Umbilical cord (tissue), 2 donors: ENCODE measurements around the gene KLHDC4. TPM values are rescaled to one million over a fixed set of nuclear protein-coding genes. Genes with fewer than 3 reads are reported as not detected.
"Not testable (repeated sequence)": the region's sequence is repeated elsewhere in the genome, so short reads cannot be mapped to it uniquely, and the experiment has no call there.

ENCODE experiments used
- DNase-seq: peaks from one replicate; pipeline ENCODE4 v3.0.0-alpha.2; 2015; ENCODE audit warnings: low spot score
- total RNA-seq: library from RNA; depleted of rRNA; stranded (reverse); fragments of >200 nt; gene quantifications from one replicate; pipeline ENCODE4 v1.2.3, GENCODE V29; 2014; ENCODE audit warnings: low replicate concordance; ENCODE audit not compliant: insufficient read depth

The KLHDC4 gene
- 35.9 TPM for total RNA-seq

DNA sequence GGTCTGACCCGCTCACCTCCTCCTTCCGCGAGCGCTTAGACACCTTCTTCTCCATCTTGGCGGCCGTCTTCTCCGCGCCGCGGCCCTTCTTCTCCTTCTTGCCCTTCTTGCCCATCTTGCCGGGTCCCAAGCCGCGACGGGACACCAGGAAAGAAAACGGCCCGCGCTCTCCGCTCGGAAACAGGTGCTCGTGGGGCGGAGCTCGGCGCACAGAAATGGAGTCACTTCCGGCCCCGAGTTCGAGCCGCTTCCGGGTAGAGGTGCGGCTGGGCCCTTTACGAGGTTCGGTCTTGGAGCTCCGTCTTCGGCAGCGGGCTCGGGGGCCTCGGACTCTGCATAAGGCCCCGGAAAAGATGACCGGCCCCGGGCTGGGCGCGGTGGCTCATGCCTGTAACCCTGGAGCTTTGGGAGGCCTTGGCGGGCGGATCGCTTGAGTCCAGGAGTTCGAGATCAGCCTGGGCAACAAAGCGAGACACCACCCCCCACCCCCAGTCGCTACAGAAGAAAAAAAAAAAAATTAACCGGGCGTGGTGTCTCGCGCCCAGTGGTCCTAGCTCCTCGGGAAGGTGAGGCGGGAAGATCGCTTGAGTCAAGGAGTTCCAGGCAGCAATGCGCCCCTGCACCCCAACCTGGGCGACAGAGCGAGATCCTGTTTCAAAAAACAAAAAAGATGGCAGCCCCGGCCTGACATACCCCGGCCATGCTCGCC lies at the start of gene KLHDC4:
Gene KLHDC4, minus strand, starts transcription at position 211 of the 709 bp plus-strand sequence. Its CDS starts 96 bp downstream, at position 115.
- DNase-seq: peak; percentile 90

DNA sequence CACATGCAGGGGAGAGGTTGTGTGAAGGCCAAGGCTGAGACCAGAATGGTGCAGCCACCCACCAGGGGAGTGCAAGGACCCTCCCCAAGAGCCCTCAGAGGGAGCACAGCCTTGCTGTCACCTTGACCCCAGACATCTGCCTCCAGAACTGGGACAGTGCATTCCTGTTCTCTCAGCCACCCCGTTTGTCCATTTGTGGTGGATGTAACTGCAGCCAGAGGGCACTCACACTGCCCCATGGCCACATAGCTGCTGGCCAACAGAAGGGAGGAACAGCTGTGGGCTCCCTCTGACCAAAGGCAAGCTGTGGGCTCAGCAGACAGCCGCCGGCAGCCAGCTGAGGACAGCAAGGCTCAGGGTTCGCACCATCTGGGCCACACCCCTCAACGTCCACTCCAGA lies 49.8 kb upstream of the KLHDC4 start:
- no peak for DNase-seq

DNA sequence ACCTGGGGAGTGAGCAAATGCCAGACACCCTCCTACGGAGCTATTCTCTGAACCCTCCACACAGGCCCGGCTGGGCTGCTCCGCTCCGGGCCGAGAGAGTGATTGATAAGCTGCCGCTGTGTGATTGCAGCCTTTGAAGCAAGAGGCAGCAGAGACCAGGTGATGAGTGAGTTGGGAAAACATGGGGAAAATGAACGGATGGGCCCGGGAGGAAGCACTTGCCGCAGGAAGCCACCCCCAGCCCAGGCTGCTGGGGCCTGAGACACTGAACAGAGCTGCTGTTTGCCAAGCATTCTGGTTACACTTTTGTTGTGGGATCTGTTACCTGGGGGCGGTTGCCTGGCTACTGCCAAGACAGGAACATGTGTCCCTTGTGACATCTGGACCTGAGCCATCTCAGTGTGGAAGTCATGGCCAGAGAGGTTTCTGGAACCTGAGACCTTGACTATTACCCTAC lies 46.4 kb upstream of the KLHDC4 start:
- no peak for DNase-seq

DNA sequence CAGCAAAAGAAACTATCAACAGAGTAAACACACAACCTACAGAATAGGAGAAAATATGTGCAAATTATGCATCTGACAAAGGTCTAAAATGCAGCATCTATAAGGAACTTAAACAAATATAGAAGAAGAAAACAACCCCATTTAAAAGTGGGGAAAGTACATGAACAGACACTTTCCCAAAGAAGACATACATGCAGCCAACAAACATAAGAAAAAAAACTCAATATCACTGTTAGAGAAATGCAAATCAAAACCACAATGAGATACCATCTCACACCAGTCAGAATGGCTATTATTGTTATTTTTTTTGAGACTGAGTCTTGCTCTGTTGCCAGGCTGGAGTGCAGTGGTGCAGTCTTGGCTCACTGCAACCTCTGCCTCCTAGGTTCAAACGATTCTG lies 45.7 kb upstream of the KLHDC4 start:
- DNase-seq: not testable (repeated sequence)

DNA sequence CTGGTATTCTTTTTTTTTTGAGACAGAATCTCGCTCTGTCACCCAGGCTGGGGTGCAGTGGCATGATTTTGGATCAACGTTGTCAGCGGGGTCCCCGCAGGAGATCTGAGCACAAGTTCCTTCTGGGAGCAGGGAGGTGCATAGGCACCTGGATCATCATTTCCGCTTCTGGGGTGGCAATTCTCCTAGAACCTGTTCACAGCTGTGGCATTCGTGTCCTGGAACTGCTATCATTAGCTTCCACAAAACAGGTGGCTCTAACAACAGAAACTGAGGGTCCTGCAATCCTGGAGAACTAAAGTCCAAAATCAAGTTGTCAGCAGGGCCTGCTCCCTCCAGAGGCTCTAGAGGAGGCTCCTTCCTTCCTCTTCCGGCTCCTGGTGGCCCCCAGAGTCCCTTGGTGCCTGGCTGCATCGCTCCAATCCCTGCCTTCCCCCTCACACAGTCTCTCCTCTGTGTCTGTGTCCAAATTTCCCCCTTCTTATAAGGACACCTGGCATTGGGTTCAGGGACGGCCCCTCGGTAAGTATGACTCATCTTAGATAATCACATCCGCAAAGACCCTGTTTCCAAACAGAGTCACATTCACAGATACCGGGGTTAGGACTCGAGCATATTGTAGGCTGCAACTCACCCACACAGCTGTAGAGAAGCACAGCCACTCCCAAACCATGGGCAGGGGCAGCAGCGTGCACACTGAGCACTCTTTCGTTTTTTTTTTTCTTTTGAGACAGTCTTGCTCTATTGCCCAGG lies 43.5 kb upstream of the KLHDC4 start:
- DNase-seq: peak; percentile 42

DNA sequence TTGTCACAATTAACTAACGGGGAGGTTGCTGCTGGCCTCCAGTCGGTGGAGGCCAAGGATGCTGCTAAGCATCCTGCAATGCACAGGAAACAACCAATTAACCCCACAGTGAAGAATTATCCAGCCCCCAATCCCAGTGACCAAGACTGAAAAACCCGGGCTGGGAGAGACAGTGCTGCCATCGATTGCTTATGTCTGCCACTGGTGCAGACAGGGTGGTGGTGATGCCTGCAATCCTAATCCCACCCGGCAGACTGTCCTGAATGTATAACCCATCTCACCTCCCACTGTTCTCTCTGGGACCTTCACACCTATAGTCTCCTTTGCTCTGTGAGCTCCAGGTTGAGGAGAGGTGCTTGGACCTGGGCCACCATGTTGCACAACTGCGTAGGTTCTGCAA lies 42.3 kb upstream of the KLHDC4 start:
- no peak for DNase-seq

DNA sequence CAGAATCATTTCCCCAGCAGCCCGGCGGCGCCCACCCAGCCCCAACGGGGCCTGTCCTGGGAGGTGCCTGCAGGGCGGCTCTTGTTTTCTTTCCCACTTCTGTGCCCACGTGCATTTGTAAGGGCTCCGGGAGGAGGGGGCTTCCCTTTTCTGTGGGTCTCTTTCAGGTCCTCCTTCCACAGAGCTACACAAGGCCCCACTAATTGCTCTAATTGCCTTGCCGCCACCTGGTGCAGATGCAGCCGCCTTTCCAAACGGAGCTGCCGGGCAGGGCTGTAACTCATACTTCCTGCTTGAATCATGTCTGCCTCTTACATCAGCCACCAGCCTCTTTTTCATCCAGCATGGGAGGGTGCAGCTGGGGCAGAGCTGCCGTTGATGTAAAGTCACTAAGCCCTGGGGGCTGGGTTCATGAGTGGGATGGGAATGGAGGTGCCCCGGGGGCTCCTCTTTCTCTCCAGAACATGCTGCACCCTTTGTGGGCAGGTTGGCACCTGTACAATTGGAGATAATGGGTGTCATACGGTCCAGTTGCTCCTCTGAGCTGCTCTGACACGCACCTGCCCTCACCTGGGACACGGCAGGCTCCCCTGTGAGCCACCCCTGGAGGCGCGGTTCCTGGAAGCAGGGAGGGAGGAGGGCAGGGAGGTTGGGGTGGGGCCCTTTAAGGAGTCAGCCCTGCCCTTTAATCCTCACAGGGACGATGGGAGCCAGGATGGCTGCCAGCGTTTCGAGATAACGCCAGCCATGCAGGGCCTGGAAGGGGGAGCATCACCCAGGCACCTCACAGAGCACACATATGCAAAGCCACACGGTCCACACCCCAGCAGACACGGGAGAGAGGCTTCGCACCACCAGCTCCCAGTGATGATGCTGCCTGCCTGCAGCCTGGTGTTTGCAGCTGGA lies 41.1 kb upstream of the KLHDC4 start:
- peak; percentile 97 for DNase-seq

DNA sequence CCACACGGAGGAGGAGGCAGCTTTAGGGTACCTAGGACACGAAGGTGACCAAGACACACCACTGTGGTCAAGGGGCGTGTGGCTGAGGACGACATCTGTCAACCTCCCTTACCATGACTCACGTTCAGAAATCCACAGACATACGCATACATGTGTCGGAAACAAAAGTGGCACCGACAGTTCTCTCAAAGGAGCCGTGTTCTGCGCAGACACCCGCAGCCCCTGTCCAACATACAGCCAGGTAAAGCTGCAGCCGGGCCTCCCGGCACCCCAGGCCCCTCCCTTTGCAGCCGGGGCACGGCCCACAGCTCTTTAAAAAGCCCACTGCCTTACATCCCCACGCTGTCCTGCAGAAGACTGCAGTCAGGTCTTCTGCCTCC lies 40.5 kb upstream of the KLHDC4 start:
- DNase-seq: peak; percentile 43

DNA sequence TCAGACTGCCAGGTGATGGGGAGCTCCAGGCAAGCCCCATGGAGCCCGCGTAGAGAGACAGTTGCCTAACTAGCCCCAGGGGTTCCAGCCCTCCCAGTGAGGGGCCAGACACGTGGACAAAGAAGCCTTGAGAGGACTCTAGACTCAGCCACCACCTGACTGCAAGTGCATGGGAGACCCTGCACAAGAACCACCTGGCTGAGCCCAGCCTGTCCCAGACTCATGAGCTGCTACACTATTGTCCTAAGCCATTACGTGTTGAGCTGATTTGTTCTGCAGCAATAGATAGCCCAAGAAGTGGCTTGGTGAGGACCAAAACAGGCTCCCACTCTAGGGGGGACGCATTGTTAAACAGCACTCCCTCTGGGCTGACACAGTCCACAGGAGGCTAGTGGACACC lies 37.6 kb upstream of the KLHDC4 start:
- DNase-seq: no peak

DNA sequence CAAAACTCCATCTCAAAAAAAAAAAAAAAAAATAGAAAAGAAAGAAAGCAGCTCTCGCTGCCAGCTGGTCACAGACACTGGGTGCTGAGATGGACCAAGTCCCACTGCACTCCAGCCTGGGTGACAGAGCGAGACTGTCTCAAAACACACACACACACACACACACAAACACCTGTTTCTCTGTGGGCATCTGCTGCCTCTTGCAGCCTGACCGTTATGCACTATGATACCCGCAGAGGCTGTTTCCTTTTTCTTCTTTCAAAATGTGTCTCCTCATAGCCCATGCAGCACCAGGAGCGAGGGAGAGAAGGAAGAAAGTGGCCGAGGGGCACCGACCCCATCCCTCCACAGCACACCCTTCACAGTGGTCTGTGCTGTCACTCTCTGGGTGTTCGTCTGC lies 36.9 kb upstream of the KLHDC4 start:
- DNase-seq: no peak

DNA sequence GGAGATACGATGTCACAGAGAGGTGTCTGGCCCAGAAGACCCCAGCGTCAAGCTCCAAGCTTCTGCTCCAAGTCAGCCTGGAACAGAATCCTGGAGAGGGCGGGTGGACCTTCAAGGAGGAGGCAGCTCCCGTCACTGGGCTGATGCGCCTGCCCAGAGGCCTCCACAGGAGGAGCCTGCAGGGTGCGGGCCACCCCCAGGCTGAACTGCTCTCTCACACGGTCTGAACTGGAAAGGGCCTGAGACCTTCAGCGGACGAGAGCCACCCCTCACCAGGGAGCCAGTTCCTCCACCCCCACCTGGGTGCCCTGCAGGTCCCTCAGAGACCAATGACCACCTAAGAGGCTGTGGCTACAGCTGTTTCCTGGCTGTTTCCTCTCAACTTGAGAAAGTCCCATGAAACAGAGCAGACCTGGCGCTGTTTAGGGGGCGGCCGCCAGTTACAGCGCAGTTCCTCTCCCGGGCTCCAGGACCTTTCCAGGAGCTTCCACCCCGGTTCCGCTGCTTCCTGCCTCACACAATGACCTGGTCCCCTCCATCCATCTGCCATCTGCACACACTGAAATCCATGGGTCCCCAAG lies 36.0 kb upstream of the KLHDC4 start:
- no peak for DNase-seq

DNA sequence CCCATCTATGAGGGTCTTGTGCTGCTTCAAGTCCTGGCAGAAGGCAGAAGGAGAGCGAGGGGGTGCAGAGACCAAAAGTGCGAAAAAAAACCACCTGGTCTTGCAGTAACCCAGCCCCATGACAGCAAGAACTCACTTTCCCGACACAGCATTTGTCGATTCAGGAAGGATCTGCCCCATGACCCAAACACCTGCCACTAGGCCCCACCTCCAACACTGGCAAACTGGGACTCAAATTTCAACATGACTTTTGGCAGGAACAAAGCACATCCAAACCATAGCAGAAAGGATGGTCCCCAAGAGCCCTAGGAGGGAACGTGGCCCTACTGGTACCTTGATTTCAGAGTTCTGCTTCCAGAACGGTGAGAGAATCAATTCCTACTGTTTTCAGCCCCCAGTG lies 34.7 kb upstream of the KLHDC4 start:
- no peak for DNase-seq

DNA sequence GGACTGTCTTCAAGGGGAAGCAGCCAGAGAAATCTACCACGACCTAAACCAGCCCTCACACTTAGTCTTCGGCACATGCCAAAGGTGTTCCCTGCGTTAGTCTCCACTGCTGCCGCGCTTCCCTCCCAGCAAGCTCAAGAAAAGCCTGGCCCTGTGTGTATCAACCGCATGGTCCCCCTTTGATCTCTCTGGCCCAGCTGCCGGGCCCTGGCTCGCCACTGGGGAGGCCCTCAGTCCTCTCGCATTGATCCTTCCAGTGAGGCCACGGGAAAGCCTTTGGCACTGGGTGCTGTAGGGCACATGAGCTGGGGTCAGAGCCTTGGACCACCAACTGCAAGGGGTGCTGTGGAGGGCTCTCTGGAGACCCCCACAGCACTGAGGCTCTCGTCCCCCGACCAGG lies 29.6 kb upstream of the KLHDC4 start:
- no peak for DNase-seq

DNA sequence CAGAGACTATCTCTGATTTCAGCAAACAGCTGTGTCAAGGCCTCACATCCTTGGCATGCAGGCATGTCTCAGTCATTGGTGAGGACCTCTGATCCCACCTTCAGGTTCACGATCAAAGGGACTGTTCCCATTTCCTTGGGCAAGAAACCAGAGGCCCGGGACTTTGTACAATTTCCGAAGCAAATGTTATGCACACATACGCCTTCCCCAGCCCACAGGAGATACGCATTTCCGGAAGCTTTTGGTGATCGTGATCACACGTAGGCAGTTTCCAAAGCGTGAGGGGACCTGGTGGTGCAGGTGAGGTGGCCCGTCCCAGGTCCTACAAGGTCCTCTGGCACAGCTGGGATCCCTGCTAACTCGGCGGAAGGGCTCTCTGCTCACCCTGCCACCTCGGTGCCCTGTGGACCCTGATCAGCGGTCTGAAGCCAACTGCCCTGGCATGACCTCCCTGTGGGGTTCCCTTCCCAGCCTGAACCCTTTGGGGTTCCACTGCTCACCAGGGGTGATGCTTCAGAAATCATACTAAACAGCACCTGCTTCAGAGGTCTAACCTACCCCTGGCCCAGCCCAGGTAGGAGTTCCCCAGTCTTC lies 28.8 kb upstream of the KLHDC4 start:
- no peak for DNase-seq

DNA sequence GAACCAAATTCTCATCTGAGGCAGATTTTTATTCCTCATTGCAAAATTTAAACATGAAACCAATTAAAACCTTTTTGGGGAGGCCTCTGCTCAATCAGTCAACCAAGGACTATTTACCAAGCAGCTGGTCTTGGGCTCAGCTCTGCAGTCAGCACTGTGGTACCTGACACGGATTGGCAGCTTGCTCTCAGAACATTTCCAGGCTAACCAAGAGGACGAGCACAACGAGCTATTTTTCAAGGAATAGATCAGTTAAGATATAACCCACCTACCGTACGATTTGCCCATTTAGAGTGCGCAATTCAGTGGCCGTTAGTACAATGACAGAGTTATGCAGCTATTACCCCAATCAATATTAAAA lies 26.4 kb upstream of the KLHDC4 start:
- DNase-seq: no peak

DNA sequence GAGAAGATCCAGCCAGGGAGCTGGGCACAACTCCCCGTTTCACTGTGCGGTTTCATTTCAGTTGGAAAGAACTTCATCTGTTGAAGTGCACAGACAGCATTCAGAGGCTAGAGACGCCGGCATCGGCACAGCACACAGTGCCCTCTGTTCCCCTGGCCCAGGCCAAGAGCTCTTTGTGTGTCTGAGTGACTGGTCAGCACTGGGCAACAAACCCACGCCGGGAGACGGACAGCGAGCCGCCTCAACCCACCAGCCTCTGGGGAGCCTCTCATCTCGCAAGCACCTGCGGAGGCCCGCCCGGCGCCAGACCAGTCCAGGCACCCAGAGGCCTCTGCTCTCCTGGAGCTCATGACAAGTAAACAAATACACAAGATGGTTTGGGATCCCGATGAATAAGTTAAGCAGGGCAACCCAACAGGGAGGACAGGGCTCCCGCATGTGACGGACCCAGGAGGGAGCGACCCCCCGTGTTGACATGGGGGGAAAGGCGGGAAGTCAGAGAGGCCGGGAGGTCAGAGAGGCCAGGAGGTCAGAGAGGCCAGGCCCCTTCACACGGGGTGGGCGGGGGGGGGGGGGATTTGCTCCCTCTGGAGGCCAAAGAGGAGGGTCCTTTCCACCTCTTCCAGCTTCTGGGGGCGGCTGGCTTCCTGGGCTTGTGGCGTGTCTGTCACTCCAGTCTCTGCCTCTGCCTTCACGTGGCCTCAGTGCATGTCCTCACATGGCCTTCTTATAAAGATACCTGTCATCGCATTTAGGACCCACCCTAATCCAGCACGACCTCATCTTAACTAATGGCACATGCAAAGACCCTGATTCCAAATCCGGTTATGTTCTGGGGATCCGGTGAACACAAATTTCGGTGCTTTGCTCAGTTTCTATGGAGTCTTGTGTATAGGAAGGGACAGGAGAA lies 25.8 kb upstream of the KLHDC4 start:
- DNase-seq: no peak

DNA sequence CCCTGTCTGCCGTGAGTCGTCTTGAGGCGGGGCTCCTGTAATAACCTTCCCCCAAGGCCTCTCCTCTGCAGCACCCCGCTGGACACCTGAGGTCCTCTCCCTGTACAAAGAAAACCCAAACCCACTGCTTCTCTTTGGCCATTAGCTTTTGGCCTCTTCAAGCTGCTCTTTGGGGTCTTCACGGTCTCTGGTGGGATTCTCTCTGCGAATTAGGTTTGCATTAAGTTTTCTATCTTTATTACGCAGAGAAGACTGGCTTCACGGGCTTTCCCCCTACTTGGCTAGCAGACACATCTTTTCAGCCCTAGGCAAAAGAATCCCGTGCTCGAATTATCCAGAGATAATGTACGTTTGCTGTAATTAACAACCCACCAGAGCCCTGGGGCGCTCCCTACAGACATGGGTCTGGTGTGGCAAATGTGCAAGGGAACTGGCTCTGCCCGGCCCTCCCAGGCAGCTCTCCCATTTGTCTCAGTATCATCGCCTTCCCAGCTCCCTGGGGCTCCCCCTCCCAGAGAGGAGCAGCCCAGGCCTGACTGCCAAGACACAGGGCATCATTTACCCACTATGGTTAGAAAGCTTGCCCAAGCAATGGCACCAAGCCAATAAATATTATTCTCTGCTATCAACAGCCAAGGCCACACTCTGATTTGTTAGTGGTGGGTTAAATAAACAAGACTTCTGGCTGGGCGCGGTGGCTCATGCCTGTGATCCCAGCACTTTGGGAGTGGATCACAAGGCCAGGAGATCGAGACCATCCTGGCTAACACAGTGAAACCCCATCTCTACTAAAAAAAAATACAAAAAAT lies 24.7 kb upstream of the KLHDC4 start:
- peak; percentile 40 for DNase-seq

DNA sequence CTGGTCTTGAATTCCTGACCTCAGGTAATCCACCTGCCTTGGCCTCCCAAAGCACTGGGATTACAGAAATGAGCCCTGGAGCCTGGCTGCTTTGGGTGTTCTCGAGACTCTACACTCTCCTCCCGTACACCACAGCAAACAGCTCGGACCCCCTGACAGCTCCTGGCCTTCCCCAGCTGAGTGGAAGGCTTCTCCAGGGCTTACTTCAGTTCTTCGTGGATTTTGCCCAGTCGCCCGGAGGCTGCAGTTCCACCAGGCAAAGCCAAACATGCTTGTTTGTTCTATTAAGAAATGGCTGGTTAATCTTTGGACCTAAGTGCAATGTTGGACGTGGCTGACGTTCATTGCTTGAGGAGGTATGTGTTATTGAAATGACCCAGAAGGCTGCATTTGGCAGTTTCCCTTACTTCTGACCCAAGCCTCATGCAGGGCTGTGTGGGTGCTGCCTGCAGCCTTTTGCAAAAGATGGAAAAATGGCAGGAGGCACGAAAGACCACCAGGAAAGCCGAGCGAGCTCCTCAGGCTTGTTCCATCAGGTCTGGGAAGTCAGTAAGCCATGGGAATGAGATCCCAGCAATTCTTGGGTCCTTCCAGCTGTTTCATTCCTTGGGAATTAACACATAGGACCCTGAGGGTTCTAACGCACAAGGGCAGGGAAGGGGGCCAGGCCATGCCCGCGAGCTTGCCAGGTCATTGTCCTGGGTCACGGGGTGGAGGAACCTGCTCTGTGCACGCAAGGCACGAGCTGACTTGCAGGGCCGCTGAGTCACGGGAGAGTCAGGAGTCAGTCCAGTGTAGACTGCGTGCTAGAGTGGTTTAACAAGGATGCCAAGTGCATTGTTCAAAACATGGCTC lies 23.9 kb upstream of the KLHDC4 start:
- peak; percentile 58 for DNase-seq
